ENCODE data around the gene GPR22.

The GPR22 gene

GRCh38 chr7:107474104-107474521, 4.3 kb downstream of the GPR22 start:
- DNase-seq (ENCODE audit: low read depth, low spot score) = no peak

GRCh38 chr7:107479303-107479702, 9.4 kb downstream of the GPR22 start:
- DNase-seq (ENCODE audit: low read depth, low spot score) = no peak

- DNase-seq (ENCODE audit: low read depth, low spot score) = no peak
Measured at GRCh38 chr7:107480932-107481331, 11.1 kb downstream of the GPR22 start.

GRCh38 chr7:107482571-107482970, 12.7 kb downstream of the GPR22 start:
- no peak for DNase-seq (ENCODE audit: low read depth, low spot score)

GRCh38 chr7:107486041-107486440, 16.2 kb downstream of the GPR22 start:
- DNase-seq (ENCODE audit: low read depth, low spot score) = no peak

GRCh38 chr7:107492875-107493274, 23.0 kb downstream of the GPR22 start:
- DNase-seq (ENCODE audit: low read depth, low spot score) = no peak

GRCh38 chr7:107494315-107494751, 24.5 kb downstream of the GPR22 start:
- no peak for DNase-seq (ENCODE audit: low read depth, low spot score)

- DNase-seq (ENCODE audit: low read depth, low spot score) = no peak
Measured at GRCh38 chr7:107494884-107495283, 25.0 kb downstream of the GPR22 start.

- no peak for DNase-seq (ENCODE audit: low read depth, low spot score)
Measured at GRCh38 chr7:107495516-107495915, 25.7 kb downstream of the GPR22 start.

GRCh38 chr7:107499731-107500130, 29.9 kb downstream of the GPR22 start:
- no peak for DNase-seq (ENCODE audit: low read depth, low spot score)

GRCh38 chr7:107501593-107501992, 31.7 kb downstream of the GPR22 start:
- peak; percentile 9 for DNase-seq (ENCODE audit: low read depth, low spot score)

GRCh38 chr7:107502154-107502553, 32.3 kb downstream of the GPR22 start:
- no peak for DNase-seq (ENCODE audit: low read depth, low spot score)

- DNase-seq (ENCODE audit: low read depth, low spot score) = no peak
Measured at GRCh38 chr7:107502797-107503196, 32.9 kb downstream of the GPR22 start.

GRCh38 chr7:107503687-107504086, 33.8 kb downstream of the GPR22 start:
- DNase-seq (ENCODE audit: low read depth, low spot score) = no peak

- no peak for DNase-seq (ENCODE audit: low read depth, low spot score)
Measured at GRCh38 chr7:107505362-107505761, 35.5 kb downstream of the GPR22 start.

- peak; percentile 27 for DNase-seq (ENCODE audit: low read depth, low spot score)
Measured at GRCh38 chr7:107505997-107506673, 36.3 kb downstream of the GPR22 start.

GRCh38 chr7:107506674-107507339, 37.0 kb downstream of the GPR22 start:
- DNase-seq (ENCODE audit: low read depth, low spot score) = peak; percentile 8

All from astrocyte of the hippocampus (primary cell).